HG03342 (cell line): ENCODE data around the gene LRP1B.
A peak's percentile ranks its signal among the peaks of the same experiment; 100 is the strongest.

Experiments used
- ATAC-seq: cut with Tn5 transposase; IDR thresholded peaks from one replicate; pipeline ENCODE4 v1.9.1; 2021; ENCODE audit warnings: mild to moderate bottlenecking, moderate library complexity; ENCODE audit not compliant: unreplicated experiment

LRP1B gene

DNA sequence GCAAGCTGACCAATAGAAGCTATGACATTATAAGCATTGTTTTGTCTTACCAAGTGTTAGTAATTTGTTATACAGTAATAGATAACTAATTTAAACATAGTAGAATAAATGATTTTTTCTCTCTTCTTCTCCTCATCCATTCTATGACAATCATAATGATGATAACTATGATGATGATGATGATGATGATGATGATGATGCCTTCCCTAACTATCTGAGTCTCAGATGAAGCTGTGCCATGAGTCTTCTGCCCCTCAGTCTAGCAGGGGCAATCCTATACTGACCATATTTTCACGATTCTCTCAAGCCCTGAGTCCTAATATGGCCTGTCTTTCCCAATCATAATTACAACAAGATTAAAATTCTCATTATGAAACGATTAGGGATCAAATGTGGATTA, 1369.0 kb downstream of the LRP1B start:
- ATAC-seq, result no peak

GRCh38 chr2:140759426-140760156, 1371.2 kb downstream of the LRP1B start:
- ATAC-seq, result no peak

DNA sequence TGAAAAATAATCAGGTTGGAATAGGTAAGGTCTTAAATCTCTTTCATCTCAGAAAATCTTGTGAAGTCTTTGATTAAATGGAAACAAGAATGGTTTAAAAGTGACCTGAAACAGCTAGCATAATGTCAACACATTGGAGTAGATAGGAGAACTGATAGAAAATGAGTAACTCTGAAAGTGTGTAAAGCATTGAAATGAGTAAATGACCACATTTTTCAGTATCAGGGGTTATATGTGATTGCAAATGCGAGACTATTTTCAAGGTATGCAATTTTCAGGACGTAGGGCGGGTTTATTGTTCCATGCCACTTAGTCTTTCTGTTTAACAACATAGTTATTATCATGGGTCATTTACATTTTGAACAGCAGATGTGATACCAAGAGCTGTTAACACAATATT, 1383.2 kb downstream of the LRP1B start:
- peak; percentile 91 for ATAC-seq

DNA sequence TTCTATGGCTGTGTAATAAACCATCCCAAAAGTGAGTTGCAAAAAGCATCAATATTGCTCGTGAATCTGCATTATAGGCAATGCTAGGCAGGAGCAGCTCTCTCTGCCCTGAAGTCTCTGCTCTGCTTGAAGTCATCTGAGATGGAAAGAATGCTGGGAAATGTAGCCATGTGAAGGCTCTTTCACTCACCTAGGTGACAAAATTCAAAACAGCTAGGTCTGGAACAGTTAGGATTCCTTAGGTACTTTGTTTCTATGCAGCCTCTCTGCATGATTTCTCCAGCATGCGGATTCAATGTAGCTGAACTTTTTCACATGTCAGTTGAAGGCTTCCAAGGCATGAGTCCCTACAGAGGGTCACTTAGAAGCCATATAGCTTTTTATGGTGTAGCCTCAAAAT, 1383.7 kb downstream of the LRP1B start:
- ATAC-seq, result no peak

DNA sequence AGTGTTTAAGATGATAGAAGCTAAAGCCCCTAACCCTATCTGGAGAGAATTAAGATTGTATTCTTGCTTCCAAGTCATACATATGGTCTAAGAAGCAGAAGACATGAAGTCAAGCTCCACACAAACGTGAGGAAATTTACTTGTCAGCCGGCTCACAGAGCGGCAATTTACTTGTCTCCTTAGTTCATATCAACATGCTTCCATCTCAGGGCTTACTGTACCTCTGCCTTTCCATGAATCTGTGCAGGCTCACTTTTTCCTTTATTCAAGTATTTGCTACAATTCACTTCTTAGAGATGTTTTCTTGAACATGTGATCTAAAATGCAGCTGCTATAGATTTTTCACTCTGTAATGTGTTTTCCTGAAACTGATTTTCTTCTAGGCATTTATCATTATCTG, 1386.4 kb downstream of the LRP1B start:
- ATAC-seq, result no peak

- no peak for ATAC-seq
These were observed 1393.8 kb downstream of the LRP1B start for GRCh38 chr2:140737006-140737405.

- ATAC-seq, result no peak
These were observed 1395.8 kb downstream of the LRP1B start for GRCh38 chr2:140734992-140735391.

GRCh38 chr2:140718999-140719398, 1411.8 kb downstream of the LRP1B start:
- no peak for ATAC-seq

- no peak for ATAC-seq
These were observed 1413.3 kb downstream of the LRP1B start for GRCh38 chr2:140717481-140717880.

DNA sequence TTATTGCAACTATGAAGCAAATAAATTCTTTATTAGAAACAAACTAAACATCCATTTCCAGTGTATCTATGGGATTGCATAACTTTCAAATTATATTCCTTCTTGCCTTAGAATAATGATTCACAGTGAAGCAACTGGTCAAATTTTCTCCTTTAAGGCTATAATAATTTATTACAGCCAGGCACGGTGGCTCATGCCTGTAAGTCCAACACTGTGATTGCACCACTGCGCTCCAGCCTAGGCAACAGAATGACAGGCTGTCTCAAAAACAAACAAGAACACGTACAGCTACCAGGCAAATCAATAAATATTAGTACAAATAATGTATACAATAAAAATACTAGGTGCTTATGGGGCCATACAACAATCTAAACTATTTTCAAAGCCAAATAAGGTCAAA, 1416.2 kb downstream of the LRP1B start:
- no peak for ATAC-seq

GRCh38 chr2:140711867-140712266, 1418.9 kb downstream of the LRP1B start:
- ATAC-seq, result no peak

GRCh38 chr2:140701726-140702125, 1429.1 kb downstream of the LRP1B start:
- ATAC-seq, result no peak

DNA sequence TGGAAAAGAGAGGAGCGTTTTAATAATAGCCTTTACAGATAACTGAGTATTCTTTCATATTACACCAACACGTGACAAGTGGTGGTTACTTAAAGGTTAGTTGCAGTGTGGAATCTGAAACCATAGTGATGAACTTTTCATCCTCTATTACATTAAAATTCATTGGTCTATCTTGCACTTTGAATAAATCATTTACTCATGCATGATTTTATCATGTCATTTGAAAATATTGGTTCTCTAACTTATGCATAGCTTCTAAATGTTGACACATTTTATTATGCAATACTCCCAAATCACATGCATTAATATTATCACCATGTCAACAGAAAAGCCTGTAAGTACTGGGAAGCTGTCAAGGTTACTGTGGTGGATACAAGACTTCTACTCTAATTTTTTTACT, 1432.2 kb downstream of the LRP1B start:
- ATAC-seq, result no peak

DNA sequence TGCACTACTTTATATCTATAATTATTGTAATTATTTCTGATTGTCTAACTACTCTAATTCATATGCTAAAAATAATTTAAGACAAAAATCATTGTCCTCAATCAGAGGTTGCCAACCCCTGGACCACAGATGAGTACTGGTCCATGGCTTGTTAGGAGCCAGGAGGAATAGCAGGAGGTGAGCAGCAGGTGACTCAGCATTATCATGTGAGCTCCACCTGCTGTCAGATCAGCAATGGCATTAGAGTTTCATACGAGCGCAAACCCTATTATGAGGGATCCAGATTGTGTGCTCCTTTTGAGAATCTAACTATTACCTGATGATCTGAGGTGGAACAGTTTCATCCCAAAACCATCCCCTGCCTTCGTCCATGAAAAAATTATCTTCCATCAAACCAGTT, 1434.4 kb downstream of the LRP1B start:
- no peak for ATAC-seq

DNA sequence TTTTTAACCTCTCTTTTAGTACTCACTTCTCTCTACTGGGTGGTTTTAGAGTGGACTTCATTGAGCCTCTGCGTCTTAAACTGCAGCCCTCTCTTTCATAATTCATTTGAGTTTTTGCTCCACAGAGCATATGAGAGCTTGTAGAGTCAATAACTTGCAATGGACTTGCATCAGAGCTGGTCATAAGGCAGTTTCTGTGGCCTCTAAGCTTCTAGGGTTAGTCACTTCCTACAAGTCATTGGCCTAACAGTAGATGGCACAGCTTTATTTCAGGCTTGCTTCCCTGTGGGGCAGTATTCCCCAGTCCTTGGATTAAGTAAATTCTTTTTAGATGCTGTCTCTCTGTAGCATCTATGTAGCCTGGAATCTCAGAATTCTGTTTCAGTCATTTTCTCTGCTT, 1435.7 kb downstream of the LRP1B start:
- ATAC-seq, result no peak

DNA sequence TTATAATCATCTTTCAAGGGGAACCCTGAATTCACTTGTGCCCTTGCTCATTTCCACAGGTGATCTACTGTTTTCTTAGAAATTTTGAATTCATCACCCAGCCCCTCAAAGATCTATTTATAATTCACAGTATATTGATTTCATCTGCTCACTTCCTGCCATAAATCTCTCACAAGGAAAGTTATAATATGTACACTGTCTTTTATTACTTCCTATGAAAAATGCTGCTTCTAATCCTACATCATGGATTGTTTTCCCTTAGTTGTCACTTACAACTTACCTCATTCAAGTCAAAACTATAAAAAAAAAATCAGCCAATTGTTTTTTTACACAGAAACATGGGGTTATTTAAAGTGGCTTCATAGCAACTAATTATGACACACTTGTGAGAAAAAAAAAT, 1443.0 kb downstream of the LRP1B start:
- ATAC-seq, result no peak

DNA sequence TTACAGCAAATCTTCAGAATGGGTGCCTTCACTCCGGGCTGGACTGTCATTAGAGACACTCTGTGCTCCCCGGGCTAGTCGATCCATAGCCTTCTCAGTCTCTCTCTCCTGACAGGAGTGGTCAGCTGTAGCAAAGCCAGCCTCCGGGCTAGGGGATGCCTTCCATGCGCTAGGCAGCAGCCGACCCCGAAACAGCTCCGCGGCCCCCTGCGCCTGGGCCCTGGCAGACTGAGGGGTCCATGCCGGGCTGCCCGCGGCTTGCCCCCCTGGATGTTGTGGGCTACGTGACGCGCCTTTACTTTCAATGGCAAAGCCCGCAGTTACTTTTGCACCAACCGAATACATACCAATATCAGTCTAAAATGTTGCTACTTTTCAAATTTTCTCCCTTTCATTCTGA, 1447.2 kb downstream of the LRP1B start:
- ATAC-seq, result no peak

GRCh38 chr2:140680862-140681261, 1450.0 kb downstream of the LRP1B start:
- ATAC-seq, result no peak

GRCh38 chr2:140679752-140680151, 1451.1 kb downstream of the LRP1B start:
- no peak for ATAC-seq

GRCh38 chr2:140669911-140670310, 1460.9 kb downstream of the LRP1B start:
- ATAC-seq, result no peak

DNA sequence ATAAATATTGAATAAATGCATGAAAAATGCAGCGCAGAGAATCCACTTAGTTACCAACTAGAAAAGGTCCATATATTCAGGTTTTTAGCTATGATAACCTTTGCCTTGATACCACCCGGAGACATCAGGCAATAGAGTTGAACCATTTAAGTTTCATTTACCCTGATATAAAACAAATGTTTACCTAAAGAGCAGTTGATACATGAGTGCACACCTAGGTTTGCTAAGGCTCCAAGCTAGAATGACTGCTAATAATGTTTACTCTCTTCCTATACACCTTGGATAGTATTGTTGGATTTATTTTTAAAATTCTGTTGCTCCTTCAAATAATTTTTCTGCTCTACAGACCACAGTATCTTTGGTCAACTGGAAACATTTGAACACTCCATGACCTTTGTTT, 1463.6 kb downstream of the LRP1B start:
- no peak for ATAC-seq

DNA sequence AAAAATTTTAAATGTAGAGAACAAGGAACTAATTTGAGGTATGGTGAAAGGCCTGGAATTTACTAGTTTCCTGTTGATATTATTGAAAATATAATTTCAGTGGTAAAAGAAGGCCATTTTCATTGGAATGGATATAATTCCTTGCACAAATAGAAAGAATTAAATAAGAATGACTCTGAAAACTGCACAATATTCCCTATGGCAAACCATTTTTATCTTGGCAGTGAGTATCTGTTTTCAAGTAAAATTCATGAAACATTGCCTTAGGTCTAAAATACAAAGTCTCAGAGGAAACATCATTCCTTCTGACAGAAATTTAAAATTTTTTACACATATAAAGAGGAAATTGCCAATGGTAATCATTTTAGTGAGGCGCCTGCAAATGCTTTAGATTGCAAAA, 1468.3 kb downstream of the LRP1B start:
- no peak for ATAC-seq
